CD4-positive, alpha-beta T cell treated with Interleukin-12 subunit alpha and Interleukin-12 subunit beta, for 1 hour (primary cell): ENCODE data around the gene SRP68.

ENCODE experiments used
- DNase-seq: peaks from one replicate; pipeline ENCODE4 v3.0.0-alpha.2; 2020

The SRP68 gene

DNA sequence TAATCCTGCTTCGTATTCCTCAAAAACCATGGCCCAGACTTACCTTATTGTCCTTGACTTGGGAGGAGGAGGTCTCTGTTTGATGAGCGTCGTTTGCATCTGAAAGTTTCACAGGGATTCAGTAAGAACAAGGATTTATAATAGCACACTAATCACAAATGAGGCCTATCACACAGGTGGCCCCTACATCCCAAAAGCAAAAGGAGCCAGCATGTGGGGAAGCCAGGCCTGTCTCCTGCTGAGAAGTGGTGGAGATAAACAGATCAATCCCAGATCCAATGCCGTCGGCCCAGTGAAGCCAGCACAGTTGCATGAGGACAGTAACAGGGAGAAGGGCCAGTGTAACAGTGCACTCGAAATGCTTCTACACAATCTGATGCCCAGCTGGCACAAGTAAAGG lies 31.9 kb downstream of the SRP68 start:
- DNase-seq = no peak

DNA sequence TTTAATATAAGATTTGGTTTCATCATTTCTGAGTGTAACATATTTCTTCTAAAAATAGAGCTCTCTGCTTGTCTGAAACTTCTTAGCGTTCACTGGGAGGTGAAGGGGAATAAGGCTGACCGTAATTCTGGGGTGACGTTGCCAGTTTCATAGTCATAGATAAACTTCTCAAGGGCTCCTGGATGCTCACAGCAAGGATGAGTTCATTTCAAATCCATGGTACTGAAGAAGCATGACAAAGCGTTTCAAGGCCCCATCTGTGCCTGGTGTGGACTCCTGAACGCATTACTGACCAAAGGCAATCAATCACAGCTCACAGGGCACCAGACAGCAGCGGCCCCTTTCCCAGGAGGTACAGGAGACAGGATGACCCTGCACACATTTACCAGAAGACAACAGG lies 33.2 kb downstream of the SRP68 start:
- DNase-seq = no peak

DNA sequence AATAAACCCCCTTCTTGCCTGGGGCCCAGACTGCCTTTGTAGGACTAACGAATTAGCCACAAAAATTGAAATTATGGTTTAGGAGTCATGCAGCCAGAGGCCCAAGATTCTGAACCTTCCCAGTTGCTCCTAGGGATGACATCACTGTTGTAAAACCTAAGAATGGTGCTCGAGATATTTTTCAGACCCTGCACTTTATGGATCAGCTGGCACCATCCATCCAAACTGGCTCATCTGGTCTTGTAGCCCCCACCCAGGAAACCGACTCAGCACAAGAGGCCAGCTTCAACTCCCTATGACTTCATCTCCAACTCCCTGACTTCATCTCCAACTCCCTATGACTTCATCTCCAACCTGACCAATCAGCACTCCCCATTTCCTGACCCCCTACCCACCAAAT lies 34.3 kb downstream of the SRP68 start:
- DNase-seq = no peak

DNA sequence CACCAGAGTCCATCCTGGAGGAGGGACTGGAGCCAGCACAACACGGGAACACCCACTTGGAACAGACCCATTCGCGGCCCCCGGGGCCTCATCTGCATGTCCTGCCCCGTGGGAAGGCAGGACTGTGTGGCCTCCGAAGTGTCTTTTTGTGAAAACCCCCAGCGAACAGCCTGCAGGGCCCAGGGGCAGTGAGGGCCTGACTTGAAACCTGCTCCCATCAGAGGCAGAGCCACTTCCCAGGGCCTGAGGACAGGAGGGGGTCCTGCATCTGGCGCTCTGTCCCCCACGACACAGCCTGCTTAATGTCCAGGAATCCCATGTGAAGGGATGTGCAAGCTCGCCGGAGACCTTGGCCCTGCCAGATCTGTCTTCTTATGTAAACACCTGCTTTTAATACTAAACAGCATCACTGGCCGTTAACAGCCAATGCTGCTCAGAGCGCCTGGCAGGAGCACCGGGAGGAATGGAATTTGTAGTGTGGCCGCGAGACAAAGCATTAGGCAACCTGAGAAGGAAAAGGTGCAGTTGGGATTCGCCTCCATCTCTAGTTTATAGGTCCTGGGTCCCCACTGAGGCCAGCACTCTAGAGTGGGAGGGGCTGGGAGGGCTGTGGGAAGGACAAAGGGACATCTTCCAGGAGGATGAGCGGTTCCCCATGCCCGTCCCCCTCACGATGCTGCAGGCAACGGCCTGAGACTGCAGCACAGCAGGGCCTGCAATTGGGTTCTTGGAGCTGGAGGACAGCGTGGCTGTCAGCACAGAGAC lies 35.6 kb downstream of the SRP68 start:
- DNase-seq = no peak

DNA sequence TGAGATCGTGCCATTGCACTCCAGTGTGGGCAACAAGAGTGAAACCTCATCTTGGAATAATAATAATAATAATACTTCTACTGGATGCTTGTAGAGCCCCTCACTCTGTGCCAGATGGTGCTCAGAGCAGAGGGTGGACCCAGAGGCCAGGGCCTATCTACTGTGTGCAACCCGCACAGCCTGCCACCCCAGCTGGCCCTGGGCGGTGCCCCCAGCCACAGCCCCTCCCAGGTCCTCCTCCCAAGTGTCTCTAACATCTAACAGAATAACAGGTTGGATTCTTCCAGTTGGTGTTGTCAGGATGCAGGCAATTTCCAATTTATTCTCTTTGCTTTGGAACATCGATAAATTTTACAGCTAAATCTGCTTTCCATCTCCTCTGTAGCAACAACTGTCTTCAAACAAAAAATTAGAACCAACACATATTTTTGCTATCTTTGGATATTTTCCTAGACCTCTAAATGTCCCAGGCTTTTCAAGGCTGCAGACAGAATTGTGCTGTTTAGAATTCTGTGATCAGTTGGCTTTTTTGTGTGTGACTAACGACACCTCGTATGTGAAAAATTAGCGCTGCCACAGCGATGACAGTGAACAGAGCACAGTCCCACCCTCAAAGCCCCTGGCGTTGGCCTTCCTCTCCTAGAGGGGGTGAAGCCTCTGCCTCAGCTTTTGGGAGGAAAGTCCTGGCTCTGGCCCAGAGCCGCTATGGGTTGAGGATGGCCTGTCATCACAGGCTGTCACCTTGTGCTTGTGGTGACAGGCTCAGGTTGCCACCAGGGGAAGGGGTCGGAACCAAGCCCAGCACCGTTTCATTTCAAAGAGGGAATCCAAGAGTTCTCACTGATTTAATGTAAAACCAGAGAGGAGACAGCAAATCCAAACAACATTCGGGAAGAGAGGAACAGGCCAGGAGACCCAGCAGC lies 37.6 kb downstream of the SRP68 start:
- DNase-seq = no peak

DNA sequence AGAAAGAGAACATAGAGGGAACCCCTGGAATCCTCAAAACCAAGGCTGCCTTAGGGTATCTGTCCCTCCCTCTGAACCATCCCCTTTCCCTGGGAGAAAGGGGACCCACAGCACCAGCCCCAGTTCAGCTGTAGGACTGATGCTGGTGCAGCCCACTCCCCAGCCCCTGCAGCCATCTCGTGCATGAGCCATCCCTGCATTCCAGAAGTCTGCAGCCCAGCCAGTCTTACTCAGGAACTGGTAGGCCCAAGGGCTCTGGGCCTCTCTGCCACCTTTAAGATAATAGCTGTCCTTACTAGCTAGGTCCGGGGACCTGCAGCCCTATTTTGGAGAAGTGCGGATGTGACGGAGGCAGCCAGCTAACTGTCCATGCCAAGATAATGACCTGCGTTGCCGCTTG lies 39.2 kb downstream of the SRP68 start:
- DNase-seq = no peak

DNA sequence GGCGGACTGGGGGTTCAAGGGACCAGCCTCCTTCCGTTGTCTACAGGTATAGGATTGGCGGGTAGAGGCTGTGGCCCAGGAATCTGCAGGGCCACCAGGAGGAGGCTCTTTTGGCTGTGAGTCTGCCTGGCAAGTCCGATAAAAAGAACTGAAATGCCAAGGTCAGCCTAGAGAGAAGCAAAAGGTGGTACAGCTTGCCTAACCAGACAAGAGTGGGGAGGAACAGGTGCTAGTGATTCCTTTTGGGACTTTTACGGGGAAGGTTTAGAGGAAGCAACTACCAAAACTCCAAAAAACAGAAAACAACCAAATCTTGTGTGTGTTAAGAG lies 39.6 kb downstream of the SRP68 start:
- no peak for DNase-seq

DNA sequence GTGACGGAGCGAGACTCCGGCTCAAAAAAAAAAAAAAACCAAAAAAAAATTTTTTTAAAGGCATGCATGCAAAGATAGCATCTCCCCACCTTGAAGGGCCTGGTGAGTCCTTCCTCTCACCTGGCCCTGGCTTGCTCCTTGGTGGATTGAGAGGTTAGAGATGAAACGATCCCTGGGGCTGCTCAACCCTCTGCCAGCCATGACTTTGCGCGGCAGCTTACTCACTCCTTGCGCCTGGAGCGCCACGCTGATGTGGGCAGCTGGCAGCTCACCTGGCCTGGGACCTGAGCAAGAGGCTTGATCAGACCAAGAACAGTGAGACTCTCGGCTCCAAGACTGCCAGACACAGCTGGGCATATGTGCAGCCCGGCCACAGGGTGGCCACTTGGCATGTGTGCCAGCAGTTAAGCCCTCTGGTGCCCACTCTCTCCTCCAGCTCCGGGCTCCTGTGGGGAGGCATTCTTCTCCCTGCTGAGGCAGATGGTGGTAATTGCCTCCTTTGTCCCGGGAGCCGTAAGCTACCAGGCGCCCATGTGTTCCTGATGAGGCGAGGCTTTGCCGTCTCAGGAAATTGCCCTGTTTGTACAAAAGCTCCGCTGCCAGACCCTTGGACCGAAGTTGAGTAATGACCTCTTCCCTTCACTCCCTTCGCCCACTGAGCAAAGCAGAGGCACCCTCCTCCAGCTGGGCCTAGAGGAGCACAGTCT lies 40.1 kb downstream of the SRP68 start:
- DNase-seq = no peak

DNA sequence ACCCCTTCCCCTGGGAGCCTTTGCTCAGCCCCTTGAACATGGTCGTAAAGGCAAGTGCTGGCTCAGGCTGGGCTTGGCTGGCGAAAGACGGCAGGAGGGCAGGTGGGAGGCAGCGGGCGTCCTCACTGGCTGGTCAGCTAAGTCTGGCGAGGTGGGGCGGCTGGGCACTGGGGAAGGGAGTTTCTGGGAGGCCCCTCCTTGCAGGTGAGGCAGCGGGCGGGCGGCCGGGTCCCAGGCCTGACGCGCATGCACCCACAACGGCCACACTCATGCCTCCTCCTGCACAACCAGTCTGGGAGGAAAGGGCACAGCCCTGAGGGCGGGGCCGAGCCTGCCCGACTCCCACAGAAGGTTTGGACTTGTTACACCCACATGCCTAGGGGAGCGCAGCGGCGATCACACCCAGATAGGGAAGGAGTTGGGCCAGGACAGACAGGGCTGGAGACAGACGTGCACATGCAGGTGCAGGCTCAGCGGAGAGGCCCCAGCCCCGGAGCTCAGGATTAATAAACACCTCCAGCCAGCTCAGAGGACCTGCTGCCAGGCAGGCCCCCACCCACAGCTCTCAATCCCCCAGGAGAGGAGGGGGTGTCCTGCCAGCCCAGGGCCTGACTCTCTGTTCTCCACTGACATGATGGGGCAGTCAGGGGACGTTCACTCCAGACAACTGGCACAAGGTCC lies 45.0 kb downstream of the SRP68 start, which contains the start of gene EVPL:
EVPL (minus strand) TSS at position 148 of the 681 bp plus-strand sequence; CDS start at position 40, 108 bp downstream.
- DNase-seq = no peak

DNA sequence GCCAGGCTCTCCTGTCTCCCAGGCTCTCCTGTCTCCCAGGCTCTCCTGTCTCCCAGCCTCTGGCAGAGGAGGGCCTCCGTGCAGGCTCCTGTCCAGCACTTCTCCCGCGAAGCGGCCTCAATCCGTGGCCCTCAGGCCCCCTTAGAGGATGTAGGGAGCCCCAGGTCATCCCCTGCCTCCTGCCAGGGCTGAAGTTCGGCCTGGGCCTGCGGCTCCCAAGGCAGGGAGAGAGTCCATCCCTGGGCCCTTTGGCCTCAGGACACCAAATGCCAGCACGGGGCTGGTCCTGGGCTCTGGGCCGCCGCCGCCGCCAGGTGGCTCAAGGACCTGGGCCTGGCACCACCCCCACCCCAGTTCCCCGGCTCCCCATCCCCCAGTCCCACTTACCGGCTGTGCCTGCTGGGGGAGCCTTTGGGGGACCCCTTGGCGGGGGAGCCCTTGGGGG lies 45.6 kb downstream of the SRP68 start:
- DNase-seq = no peak

DNA sequence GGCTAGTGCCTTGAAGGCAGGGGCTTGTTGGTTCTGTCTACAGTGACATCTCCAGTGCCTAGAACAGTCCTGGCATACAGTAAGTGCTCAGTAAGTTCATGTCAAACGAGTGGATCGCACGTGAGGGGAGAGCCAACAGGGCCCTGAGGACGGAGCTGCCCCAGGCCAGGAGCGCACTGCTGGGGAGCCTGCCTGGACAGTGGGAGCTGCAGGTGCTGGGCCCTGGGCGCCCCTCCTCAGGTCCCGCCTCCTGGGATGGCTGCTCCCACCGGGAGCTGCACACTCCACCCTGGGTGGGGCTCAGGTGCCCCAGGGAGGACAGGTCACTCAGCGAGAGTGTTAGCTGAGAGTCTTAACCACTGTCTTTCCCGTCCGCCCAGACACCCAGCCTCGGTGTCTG lies 47.0 kb downstream of the SRP68 start:
- no peak for DNase-seq

DNA sequence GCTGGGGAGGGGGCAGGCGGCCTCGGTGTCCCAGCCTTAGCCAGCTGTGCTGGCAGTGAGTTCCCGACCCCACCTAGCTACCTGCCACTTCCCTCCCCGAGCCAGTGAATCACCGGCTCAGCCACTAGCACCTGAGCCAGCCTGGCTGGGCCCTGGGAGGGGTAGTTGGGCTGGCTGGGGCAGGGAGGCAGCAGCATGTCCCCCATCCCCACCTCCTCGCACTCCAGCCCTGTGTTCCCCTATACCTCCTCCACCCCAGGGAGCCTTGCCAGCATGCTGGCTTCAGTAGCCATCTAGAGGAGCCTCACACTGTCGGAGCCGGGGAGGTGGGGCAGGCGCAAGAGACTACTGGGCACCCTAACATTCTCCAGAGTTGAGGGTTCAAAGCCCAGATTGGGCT lies 48.0 kb downstream of the SRP68 start:
- no peak for DNase-seq

DNA sequence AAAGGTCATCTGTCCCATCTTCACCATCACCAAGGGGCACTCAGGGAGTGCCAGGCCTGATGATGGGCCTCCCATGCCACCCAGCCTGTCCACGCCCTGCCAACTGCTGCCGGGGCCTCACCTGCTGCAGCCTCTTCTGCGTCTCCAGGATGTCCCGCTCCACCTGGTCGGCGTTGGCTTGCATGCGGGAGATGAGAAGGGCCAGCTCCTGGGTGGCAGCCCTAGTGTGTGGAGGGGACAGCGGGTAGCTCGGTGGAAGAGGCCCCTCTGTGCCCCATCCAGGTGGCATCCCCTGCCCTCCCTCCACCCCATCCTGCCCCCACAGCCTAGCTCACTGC lies 48.4 kb downstream of the SRP68 start:
- no peak for DNase-seq

DNA sequence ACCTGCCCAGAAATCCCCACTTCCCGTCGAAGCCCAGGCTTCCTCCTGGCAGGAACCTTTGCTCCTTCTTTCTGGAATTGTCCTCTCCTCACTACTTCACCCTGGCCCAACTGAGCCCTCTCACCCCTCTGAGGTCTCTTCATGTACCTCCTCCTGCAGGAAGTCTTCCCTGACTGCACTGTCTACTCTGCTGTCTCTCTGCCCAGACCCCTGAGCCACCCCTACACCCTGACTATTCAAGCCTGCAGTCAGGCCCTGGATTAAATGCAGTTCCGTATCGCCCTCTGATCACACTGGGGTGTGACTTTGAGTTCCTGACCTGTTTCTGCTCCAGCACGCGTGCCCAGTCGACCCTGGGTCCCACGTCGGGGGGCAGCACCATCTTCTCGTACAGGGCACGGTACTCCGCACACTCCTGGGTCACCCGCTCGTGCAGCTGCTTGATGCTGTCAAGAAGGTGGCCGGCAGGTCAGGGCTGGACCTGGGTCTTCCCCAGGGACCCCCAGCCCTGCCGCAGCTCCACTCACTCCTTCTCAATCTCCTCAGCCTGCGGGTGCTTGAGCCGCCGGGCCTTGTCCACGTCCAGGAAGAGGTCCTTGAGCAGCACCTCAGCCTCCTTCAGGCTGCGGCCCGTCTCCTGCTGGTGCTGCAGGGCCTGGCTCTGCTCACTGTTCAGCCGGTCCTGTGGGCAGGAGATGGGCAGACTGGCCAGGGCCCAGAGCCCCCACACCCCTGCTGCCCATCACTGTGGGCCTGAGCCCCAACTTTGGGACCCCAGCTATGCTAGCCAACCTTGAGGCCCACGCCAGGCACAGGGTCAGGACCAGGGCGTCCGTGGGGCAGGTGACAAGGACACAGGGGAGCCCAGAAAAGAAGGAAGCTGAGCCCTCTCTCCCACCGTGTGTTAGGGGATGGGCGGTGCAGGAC lies 49.1 kb downstream of the SRP68 start:
- no peak for DNase-seq

DNA sequence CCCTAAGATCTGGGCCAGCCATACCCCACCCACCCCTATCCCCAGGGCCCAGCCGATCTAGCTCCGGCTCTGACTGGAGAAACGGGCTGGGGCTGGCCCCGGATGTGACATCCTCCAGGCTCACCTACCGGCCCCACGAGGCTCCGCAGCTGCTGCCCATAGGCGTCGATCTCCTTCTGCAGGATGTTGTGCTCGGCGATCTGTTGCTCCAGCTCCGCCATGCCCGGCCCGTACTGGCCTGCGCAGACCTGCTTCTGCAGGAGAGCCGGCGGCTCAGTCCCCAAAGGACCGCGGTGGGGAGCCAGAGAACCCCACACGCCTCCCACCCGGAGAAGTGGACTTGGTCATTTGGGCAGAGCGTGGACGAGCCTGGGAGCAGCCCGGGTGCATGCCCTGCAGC lies 50.0 kb downstream of the SRP68 start:
- no peak for DNase-seq

DNA sequence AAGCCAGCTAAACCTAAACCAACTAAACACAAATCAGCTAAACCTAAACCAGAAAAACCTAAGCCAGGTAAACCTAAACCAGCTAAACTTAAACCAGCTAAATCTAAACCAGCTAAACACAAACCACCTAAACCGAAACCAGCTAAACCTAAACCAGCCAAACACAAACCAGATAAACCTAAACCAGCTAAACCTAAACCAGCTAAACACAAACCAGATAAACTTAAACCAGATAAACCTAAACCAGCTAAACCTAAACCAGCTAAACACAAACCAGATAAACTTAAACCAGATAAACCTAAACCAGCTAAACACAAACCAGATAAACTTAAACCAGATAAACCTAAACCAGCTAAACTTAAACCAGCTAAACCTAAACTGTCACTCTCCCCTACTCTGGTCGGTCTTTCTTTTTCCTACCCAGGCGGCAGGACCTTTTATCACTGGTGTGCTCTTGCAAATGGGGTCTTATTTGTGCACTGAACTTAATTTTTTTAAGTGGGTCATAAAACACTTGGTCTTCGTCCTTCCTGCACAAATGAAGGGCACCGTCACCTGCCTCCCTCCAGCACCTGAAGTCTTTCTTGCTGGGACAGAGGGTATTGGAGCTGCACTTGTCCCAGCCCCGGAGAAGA lies 52.4 kb downstream of the SRP68 start:
- DNase-seq = no peak

DNA sequence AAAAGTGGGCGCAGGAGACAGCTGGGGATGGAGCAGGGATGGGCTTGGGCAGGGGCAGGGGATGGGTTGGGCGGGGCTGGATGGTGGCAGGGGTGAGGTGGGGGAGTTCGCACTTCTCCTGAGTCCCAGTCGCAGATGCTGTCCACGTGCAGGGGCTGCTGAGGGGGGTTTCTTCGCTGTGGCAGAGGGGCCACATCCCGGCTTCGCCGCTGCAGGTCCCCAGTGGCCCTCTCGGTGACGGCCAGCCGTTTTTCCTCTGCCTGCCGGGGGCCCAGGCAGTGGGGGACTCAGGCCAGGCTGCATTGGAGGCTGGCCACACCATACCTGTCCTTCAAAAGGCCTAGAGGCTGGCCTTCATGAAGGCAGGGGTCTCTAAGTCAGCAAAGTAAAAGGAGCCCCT lies 53.5 kb downstream of the SRP68 start:
- no peak for DNase-seq

DNA sequence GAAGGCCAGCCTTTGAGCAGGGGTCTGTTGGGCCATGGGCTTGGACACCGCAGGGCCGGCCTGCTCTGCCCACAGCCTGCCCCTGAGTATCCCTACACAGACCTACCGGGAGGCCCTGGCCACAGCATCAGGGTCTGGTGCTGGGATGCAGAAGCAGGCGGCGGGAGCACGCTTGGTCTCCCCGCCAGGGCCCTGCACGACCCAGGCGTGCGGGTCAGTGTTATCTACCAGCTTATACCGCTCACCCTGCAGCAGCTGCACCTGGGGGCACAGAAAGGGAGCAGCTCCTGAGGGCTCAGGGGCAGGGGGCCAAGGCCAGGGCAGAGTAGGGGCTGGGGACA lies 54.0 kb downstream of the SRP68 start:
- DNase-seq = no peak

DNA sequence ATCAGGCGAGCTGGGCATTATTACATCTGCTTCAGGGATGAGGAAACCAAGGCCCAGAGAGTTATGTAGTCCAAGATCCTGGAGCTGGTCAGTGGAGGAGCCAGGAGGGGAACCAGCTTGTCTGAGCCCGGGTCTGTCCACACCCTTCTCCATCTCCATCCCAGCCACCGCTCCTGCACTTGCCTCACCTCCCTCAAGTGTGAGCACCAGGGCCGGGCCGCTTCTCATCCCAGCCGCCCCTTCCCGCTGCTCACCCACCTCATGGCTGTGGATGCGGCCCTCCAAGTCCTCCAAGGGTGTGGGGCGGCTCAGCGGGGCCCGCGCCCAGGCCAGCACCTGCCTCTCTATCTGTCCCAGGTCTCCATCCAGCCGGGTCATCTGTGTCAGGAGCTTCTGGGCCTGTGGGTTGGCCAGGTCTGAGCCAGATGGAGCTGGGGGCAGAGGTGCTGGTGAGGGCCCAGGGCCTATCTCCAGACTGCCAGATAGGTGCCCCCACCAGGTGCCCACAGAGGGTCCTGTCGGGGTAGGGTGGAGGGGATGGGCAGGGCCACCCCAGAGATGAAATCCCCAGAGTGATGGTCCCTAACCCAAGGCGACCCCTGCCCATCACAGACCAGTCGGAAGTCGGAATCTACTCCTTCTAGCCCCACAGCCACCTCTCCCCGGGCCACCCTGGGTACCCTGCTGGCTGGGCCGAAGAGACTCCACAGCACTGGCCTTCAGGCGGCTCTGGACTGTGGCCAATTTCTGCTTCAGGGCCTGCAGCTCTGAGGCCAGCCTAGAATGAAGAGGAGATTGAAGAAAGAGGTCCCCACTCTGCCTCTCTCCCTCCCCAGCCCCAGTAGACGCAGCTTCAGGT lies 54.6 kb downstream of the SRP68 start:
- DNase-seq = no peak

DNA sequence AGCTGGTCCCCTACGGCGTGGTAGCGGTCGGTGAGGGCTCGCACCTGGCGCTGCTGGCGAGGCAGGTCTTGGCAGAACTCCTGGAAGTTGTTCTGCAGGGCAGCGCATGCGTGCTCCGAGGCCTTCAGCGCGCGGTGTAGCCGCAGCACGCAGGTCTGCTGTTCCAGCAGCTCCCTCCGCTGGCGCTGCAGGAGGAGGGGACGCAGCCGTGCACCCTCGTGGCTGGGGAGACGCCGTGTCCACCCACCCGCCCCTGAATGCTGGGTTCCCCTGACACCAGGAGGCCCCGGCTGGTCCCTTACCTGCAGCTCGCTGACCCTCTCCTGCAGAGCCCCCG lies 57.4 kb downstream of the SRP68 start:
- DNase-seq = no peak
